Lung (tissue), 12 donors: ENCODE results near the gene HPSE2. TPM values are rescaled to one million over a fixed set of nuclear protein-coding genes. Genes with fewer than 3 reads are reported as not detected.
"Not testable (repeated sequence)": the region's sequence is repeated elsewhere in the genome, so short reads cannot be mapped to it uniquely, and the experiment has no call there.

Experiments used
- ATAC-seq: fragments of 200-7000 bp; cut with Tn5 transposase; one replicate; pipeline ENCODE4 v1.9.1; 2020; ENCODE audit warnings: moderate number of reproducible peaks; ENCODE audit not compliant: insufficient read depth, low FRiP score
- DNase-seq, 3 donors: peaks; one replicate each; pipeline ENCODE4 v3.0.0-alpha.2; 2013 to 2017
- H3K27ac ChIP-seq, 2 donors: one replicate each; pipeline ENCODE4 v1.5.1; 2013; ENCODE audit warnings: mild to moderate bottlenecking in 2 of 2, moderate library complexity in 2 of 2, control low read depth in 1 of 2, inconsistent platforms in 1 of 2, low read depth in 1 of 2, low read length in 1 of 2
- H3K27me3 ChIP-seq, 3 donors: one replicate each; pipeline ENCODE4 v1.5.1; 2013; ENCODE audit warnings: low read length in 2 of 3; ENCODE audit not compliant: control insufficient read depth in 3 of 3, insufficient read depth in 3 of 3
- H3K36me3 ChIP-seq, 4 donors: one replicate each; pipeline ENCODE4 v1.5.1; 2013; ENCODE audit warnings: low read length in 4 of 4, mild to moderate bottlenecking in 1 of 4, moderate library complexity in 1 of 4; ENCODE audit not compliant: control insufficient read depth in 4 of 4, insufficient read depth in 4 of 4
- H3K4me1 ChIP-seq, 5 donors: one replicate each; pipeline ENCODE4 v1.5.1; 2013; ENCODE audit warnings: low read length in 5 of 5, mild to moderate bottlenecking in 2 of 5, moderate library complexity in 1 of 5; ENCODE audit not compliant: control insufficient read depth in 5 of 5, insufficient read depth in 5 of 5
- H3K4me3 ChIP-seq: one replicate; pipeline ENCODE4 v1.5.1; 2013; ENCODE audit warnings: mild to moderate bottlenecking, control low read depth, moderate library complexity
- H3K9ac ChIP-seq, 2 donors: one replicate each; pipeline ENCODE4 v1.5.1; 2013; ENCODE audit warnings: low read length in 2 of 2, control low read depth in 1 of 2; ENCODE audit not compliant: insufficient read depth in 1 of 2
- H3K9me3 ChIP-seq, 4 donors: one replicate each; pipeline ENCODE4 v1.5.1; 2013; ENCODE audit warnings: low read length in 3 of 4, mild to moderate bottlenecking in 1 of 4, moderate library complexity in 1 of 4; ENCODE audit not compliant: control insufficient read depth in 4 of 4, insufficient read depth in 3 of 4
- CTCF ChIP-seq: IDR thresholded peaks from 2 replicates; pipeline ENCODE4 v1.5.1; 2012; ENCODE audit warnings: mild to moderate bottlenecking; ENCODE audit errors: control extremely low read depth, extremely low read depth
- WGBS, 2 donors: extraction: QIAGEN DNeasy Blood & Tissue Kit; methylation state at CpG; one replicate each; pipeline ENCODE4 v1.1.7; 2013; 5-methylcytosine and 5-hydroxymethylcytosine counted together
- polyA plus RNA-seq, 2 donors: library from polyadenylated mRNA; stranded (reverse); fragments of 200-250 nt; gene quantifications; one replicate each; pipeline ENCODE4 v1.2.1, GENCODE V29; 2013
- total RNA-seq, 2 donors: library from RNA; depleted of rRNA in 1 of 2; stranded (reverse); fragments of >200 nt in 1 of 2; gene quantifications; one replicate each; pipeline ENCODE4 v1.2.1, GENCODE V29; 2014 to 2021
- donor health status: control.
- donor health status: control.
- donor health status: Bipolar disorder and iron deficiency.
- donor health status: healthy.
- donor health status: DM: yes; HTN: yes; CAD: no.

HPSE2 gene
- total and polyA plus RNA-seq, 4 donors = 0.32 to 47.3 (median 1.9) TPM

GRCh38 chr10:98910546-98910945 is 325.1 kb downstream of the HPSE2 start:
- Histone ChIP-seq H3K4me1 (peaks cover 0 to 5% (median 0%) of the 10 kb centered on the region in 5 donors), H3K9ac (no peak overlapping the region), H3K27ac (no peak overlapping the region), H3K27me3 (no peaks in the 10 kb centered on the region), H3K9me3 (no peaks in the 10 kb centered on the region), H3K4me3 (no peak overlapping the region), H3K36me3 (no peaks in the 10 kb centered on the region)
- ATAC-seq (no peak), DNase-seq (no peak)
- no peak for TF ChIP-seq CTCF
- 83 to 87% methylated on average over 3 of the region's 3 CpGs for WGBS, 2 donors

GRCh38 chr10:98910048-98910447 is 325.6 kb downstream of the HPSE2 start:
- DNase-seq (no peak), ATAC-seq (no peak)
- Histone ChIP-seq H3K9me3 (no peaks in the 10 kb centered on the region), H3K4me1 (peaks cover 0 to 5% (median 0%) of the 10 kb centered on the region in 5 donors), H3K27me3 (no peaks in the 10 kb centered on the region), H3K36me3 (no peaks in the 10 kb centered on the region), H3K4me3 (no peak overlapping the region), H3K27ac (no peak overlapping the region), H3K9ac (no peak overlapping the region)
- TF ChIP-seq CTCF = no peak

GRCh38 chr10:98908868-98909267 is 326.8 kb downstream of the HPSE2 start:
- DNase-seq = no peak

GRCh38 chr10:98908247-98908646 is 327.4 kb downstream of the HPSE2 start:
- not testable (repeated sequence) for ATAC-seq, H3K4me3 ChIP-seq, DNase-seq, H3K9ac ChIP-seq, H3K27ac ChIP-seq, H3K36me3 ChIP-seq, H3K27me3 ChIP-seq, H3K9me3 ChIP-seq, H3K4me1 ChIP-seq
- WGBS, 2 donors = 96% methylated on average over 8 of the region's 8 CpGs

More at GRCh38 chr10:98908868-98909267, 326.8 kb downstream of the HPSE2 start:
- ATAC-seq = no peak
- Histone ChIP-seq H3K4me3 (no peak overlapping the region), H3K9ac (no peak overlapping the region), H3K9me3 (no peaks in the 10 kb centered on the region), H3K4me1 (peaks cover 0 to 5% (median 0%) of the 10 kb centered on the region in 5 donors), H3K27ac (no peak overlapping the region), H3K27me3 (no peaks in the 10 kb centered on the region), H3K36me3 (no peaks in the 10 kb centered on the region)
- TF ChIP-seq CTCF = no peak
- WGBS, 2 donors = 76 to 82% methylated on average over 3 of the region's 3 CpGs
